ENCODE measurements around the gene MCCC1.

The MCCC1 gene

DNA sequence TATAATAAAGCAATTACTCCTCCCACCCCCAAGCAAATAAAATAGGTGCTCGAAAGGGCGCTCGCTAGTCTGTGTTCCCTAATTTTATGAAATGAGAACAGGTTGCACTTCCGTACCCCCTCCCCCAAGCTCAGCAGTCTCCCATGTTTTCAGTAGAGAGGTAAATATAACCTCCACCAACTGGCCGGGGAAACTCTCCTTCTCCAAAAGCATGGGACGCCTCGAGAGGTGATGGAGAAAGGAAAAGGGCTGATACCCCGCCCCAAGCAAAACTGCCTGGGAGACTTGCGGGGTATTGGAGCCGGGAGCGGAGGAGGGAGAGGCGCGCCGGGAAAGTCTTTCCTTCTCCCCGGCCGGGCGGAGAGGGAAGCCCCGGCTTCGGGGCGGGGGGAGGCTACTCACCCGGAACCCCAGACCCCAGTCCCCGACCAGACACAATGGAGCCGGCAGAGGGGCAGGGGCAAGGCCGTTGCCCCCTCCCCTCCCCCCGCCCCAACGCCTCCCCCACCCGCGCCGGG lies 119.6 kb downstream of the MCCC1 start:
- peak in 1 of 2 experiments; percentile 27 for DNase-seq

DNA sequence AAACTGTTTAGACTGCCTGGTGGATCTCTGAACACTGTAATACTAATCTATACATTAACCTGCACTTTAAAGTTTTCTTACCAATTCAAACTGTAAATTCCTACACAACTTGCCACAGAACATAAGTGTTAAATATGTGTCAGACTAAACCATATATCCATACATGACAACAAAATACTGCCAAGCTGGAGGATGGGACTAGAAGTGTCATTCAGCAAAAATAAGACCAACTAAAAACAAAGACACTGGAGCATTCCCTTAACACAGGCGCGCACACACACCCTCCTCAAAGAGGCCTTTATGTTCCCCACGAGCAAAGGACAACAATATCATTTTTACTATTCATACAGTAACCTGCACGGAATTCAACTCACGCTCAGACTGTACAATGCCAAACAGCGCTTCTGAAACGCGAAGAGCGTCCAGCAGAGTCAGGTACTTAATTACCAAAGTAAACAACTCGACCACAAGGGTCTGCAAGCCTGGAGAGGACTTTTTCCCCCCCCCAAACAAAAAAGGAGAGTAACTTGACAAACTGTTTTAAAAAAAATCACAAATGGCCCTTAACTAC lies 120.1 kb downstream of the MCCC1 start:
- DNase-seq, result no peak

DNA sequence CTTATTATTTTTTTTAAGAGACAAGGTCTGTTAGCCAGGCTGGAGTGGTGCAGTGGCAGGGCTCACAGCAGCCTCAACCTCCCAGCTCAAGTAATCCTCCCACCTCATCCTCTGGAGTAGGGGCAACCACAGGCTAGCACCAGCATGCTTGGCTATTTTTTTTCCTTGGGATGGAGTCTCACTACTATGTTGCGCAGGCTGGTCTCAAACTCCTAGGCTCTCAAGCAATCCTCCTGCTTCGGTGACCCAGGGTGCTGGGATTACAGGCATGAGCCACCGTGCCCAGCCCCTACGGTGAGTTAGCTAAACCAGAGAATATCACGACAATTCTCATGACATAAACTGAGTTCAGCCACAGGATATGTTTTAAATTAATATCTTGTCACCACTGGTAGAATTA lies 120.9 kb downstream of the MCCC1 start:
- DNase-seq, result no peak

DNA sequence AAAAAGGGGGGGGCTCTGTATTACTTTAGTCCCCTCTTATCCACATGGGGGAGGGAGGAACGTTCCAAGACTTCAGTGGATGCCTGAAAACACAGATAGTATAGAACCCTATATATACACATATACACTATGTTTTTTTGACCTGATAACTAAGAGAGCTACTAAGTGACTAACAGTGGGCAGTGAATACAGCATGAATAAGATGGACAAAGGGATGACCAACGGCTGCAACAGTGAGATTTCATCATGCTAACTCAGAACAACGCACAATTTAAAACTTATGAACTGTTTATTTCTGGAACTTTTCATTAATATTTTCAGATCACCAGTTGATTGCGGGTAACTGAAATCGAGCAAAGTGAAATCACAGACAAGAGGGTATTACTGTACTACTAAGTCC lies 126.2 kb downstream of the MCCC1 start:
- DNase-seq, result no peak

DNA sequence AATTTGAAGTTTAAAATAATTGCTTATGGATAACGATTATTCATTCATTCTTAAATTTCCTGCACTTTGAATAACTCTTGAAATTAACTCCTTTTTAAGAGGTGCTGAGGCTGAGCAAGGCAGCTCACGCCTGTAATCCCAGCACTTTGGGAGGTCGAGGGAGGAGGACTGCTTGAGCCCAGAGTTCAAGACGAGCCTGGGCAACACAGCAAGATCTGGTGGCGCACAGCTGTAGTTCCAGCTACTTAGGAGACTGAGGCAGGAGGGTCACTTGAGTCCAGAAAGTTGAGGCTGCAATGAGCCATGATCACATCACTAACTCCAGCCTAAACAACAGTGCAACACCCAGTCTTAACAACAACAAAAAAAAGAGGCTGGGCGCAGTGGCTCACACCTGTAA lies 126.9 kb downstream of the MCCC1 start:
- no peak for DNase-seq

DNA sequence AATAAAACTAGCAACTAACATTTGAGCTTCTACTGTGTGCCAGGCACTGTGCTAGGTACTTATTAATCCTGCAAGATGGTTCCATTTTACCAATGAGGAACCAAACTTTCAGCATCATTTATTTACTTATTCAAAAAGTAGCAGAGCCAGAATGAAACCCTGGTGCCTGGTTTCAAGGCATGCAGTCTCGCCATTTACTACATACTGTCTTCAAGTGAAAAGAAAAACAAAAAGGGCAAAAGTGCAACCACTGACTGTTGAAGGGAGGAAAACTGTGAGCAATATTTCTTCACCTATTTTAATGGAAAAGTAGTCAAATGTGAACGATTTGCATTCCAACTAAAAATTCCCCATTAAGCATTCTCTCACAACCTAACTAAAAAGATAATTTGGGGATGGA lies 127.7 kb downstream of the MCCC1 start:
- no peak for DNase-seq

DNA sequence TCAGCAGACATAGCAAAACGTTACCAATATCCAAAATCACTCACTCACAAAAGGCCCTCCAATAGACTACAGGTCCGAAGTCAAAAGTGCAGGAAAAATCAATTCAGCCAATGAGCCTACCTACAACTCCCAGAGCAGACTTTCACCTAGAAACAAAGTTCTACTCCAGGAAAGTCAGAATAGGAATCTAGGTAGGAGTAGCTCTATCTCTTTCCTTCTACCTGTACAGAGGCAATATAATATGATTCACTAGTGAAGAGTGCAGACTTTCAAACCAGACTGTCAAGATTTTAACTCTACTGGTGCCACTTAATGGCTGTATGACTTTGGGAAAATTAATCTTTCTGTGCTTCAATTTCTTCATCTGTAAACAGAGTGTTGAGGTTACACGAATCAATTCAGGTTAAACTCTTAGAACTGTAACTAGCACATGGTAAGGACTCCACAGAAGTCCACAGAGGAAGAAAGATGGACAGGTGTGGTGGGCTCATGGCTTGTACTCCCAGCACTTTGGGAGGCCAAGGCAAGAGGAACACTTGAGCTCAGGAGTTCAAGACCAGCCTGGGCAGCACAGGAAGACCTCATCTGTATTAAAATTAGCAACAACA lies 128.4 kb downstream of the MCCC1 start:
- no peak for DNase-seq

DNA sequence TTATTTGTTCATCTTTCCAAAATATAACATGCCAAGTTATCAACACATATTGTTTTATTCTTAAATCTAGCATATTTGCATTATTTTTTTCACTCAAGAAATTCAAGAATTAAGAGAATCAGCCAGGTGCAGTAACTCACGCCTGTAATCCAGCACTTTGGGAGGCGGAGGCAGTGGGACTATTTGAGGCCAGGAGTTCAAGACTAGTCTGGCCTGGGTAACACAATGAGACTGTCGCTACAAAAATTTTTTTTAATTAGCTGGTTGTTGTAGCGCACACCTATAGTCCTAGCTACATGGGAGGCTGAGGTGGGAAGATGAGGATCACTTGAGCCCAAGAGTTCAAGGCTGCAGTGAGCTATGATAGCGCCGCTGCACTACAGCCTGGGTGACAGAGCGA lies 129.4 kb downstream of the MCCC1 start:
- DNase-seq, result no peak

DNA sequence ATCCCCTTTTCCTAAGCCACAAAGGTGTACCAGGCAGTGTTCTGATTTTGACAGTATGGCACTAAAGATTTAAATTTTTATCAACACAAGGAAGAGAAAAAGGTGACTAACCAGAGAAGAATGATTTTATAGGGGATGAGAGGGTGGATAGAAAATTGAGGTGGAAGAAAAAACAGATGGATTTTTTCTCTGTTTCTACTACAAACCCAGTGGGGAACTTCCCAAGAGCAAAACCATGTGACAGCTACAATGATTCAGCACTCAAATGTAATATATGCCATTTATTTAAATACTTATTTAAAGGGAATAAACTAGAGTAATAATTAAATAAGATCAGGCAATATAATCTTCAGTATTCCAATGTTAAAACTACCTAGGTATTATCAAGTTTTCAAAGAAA lies 130.0 kb downstream of the MCCC1 start:
- DNase-seq, result no peak

DNA sequence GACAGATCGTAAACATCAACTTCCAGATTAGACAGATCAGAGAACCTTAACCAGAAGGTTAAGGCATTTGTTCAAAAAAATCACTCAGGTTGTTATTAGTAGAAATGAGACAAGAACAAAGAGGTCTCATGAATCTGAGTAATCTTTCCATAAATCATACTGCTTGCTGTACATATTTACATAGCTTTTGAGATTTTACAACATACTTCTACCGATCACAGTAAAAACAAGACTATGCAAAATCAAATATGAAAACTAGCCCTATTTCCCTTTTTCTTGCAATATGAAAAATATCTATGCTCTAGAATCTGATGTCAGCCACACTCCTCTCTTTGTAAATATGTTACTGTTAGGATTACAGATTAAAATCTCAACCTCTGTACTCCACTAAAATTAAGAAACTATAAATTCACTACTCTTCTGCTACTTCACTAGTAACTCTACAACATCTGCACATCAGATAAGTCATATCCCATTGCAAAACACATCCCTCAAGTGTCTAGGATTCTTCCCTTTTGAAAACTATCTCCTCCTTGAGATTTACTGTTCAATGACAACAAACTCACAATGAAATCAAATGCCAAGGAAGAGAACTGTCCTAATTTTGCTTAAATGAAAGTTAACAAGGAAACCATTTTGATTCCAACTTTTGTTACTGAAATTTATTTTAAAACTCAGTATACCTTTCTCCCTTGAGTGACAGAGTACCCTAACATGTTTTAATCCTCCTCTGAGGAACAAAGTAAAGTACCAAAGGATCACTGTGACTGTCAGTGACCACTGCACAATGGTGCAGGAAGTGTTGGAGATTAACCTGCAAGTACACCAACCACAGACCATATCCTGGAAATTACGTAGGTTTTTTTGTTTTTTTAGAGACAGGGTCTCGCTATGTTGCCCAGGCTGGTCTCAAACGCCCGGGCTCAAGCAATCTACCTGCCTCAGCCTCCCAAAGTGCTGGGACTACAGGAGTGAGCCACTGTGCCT lies 131.8 kb downstream of the MCCC1 start:
- DNase-seq, result no peak

DNA sequence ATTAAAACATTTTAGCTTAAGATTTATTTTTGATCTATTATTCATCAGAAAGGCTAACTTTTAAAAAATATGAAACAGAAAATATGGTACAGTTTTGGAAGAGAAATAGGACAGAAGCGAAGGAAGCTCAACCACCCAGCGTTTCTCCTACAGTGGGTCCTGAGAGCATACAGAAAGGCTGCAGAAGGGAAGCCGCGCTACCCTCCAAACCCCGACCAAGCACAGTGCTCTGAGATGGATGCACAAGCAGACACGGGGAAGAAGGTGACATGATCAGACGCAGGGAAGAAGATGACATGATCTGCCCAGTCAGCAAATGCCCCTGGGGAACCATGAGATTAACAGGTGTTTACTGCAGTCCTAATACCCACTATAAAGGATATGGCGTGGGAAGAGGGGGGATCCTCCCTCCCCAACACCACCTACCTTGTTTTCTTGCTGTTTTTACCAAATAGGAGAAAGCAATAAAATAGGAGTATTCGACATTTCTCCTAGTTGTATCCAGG lies 133.4 kb downstream of the MCCC1 start:
- no peak for DNase-seq

Measured in SHP77 (cell line).